HG03457 (cell line): ENCODE measurements around the gene RNASE11.
"Not testable (repeated sequence)": the region's sequence is repeated elsewhere in the genome, so short reads cannot be mapped to it uniquely, and the experiment has no call there.

Source experiments
- ATAC-seq: cut with Tn5 transposase; IDR thresholded peaks from one replicate; pipeline ENCODE4 v1.9.1; 2021; ENCODE audit warnings: moderate number of reproducible peaks; ENCODE audit not compliant: unreplicated experiment

The RNASE11 gene

GRCh38 chr14:20587489-20588154 lies at the start of gene RNASE11:
Gene RNASE11 (minus strand): TSS chr14:20588001.
- no peak for ATAC-seq

GRCh38 chr14:20632831-20633691 lies 45.3 kb upstream of the RNASE11 start:
- peak; percentile 47 for ATAC-seq

GRCh38 chr14:20632448-20632830 lies 44.6 kb upstream of the RNASE11 start:
- ATAC-seq = peak; percentile 5

- ATAC-seq = no peak
These were observed 44.1 kb upstream of the RNASE11 start for GRCh38 chr14:20631880-20632389.

- ATAC-seq = no peak
These were observed 43.5 kb upstream of the RNASE11 start for GRCh38 chr14:20631023-20631879.

- ATAC-seq = no peak
These were observed 42.7 kb upstream of the RNASE11 start for GRCh38 chr14:20630340-20631022.

GRCh38 chr14:20628063-20628854 lies 40.5 kb upstream of the RNASE11 start:
- ATAC-seq = no peak

- ATAC-seq = no peak
These were observed 39.7 kb upstream of the RNASE11 start for GRCh38 chr14:20627346-20628027.

- ATAC-seq = no peak
These were observed 38.5 kb upstream of the RNASE11 start for GRCh38 chr14:20626274-20626673.

GRCh38 chr14:20624495-20625070 lies 36.8 kb upstream of the RNASE11 start:
- no peak for ATAC-seq

- ATAC-seq = no peak
These were observed 36.0 kb upstream of the RNASE11 start for GRCh38 chr14:20623798-20624197.

- no peak for ATAC-seq
These were observed 35.1 kb upstream of the RNASE11 start for GRCh38 chr14:20622816-20623291.

GRCh38 chr14:20620798-20621478 lies 33.1 kb upstream of the RNASE11 start:
- ATAC-seq = no peak

- not testable (repeated sequence) for ATAC-seq
These were observed 31.9 kb upstream of the RNASE11 start for GRCh38 chr14:20619688-20620087.

GRCh38 chr14:20618271-20618749 lies 30.5 kb upstream of the RNASE11 start:
- no peak for ATAC-seq

GRCh38 chr14:20617138-20618003 lies 29.6 kb upstream of the RNASE11 start:
- no peak for ATAC-seq

- ATAC-seq = no peak
These were observed 28.2 kb upstream of the RNASE11 start for GRCh38 chr14:20615996-20616395.
